Measurements from ENCODE around the gene CRYGC.

Gene CRYGC

GRCh38 chr2:208096080-208096479 is 33.5 kb downstream of the CRYGC start:
- no peak for DNase-seq (ENCODE audit: low read depth in 2 of 2)

- DNase-seq (ENCODE audit: low read depth in 2 of 2) = no peak
Measured at GRCh38 chr2:208093128-208093527, 36.5 kb downstream of the CRYGC start.

- no peak for DNase-seq (ENCODE audit: low read depth in 2 of 2)
Measured at GRCh38 chr2:208092093-208092832, 37.4 kb downstream of the CRYGC start.

GRCh38 chr2:208090420-208090819 is 39.2 kb downstream of the CRYGC start:
- no peak for DNase-seq (ENCODE audit: low read depth in 2 of 2)

DNA sequence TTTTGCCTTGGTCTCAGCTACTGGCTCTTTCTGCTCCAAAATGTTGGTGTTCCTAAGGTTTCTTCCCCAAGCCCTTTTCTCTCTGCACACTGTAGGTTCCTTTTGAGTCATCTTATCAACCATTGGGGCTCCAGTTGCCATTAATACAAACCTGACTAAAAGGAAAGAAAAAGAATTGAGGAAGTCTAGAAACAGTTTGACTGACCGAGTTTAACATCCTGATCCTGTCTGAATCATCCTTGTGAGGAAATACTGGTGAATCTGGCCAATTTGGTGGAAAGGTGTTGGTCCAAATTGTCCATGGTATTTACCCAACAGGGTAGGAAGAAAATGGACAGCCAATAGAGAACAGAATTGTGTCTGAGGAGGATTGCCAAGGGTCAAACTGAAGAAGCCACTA is 43.6 kb downstream of the CRYGC start:
- no peak for DNase-seq (ENCODE audit: low read depth in 2 of 2)

DNA sequence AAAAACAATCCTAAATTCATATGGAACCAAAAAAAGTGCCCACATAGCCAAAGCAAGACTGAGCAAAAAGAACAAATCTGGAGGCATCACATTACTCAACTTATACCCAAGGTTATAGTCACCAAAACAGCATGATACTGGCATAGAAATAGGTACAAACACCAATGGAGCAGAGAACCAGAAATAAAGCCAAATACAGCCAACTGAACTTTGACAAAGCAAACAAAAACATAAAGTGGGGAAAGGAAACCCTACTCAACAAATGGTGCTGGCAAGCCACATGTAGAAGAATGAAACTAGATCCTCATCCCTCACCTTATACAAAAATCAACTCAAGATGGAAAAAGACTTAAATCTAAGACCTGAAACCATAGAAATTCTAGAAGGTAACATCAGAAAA is 45.8 kb downstream of the CRYGC start:
- DNase-seq (ENCODE audit: low read depth in 2 of 2) = no peak
